Panc1 (cell line): Measurements from ENCODE around the gene MTMR8. TPM values are rescaled to one million over a fixed set of nuclear protein-coding genes. Genes with fewer than 3 reads are reported as not detected.

Experiments used
- ATAC-seq: fragments of 200-7000 bp; cut with Tn5 transposase; 2 replicates; pipeline ENCODE4 v1.9.1; 2020; ENCODE audit warnings: mild to moderate bottlenecking, moderate library complexity
- BruUV-seq: library from RNA; stranded (reverse); fragments of 400-500 nt; replicated peaks from 2 replicates; lab custom pipeline; 2021; lab: Mats Ljungman, UMichigan
- CTCF ChIA-PET: fragments of 300-600 bp; sonication (Branson Sonifier 250); formaldehyde crosslinking; loops from one replicate; lab custom pipeline; 2022; ENCODE audit warnings: antibody characterized with exemption; lab: Charles Lee
- POLR2A ChIA-PET: fragments of 300-600 bp; sonication (Branson Sonifier 250); formaldehyde crosslinking; loops from one replicate; lab custom pipeline; 2022; ENCODE audit warnings: antibody characterized with exemption; lab: Charles Lee
- DNase-seq: peaks from one replicate; pipeline ENCODE4 v3.0.0-alpha.2; 2010; ENCODE audit warnings: low read depth, low spot score
- H3K27ac ChIP-seq: 2 replicates; pipeline ENCODE4 v1.5.1; 2011; ENCODE audit warnings: mild to moderate bottlenecking, low read length, inconsistent platforms
- H3K27me3 ChIP-seq: fragments of 200-500 bp; sonication (Bioruptor generic); 2 replicates; pipeline ENCODE4 v1.6.0; 2014; ENCODE audit warnings: low read length, inconsistent platforms; ENCODE audit not compliant: control insufficient read depth, insufficient read depth
- H3K36me3 ChIP-seq: fragments of 200-500 bp; sonication (Bioruptor generic); 2 replicates; pipeline ENCODE4 v1.5.1; 2014; ENCODE audit warnings: inconsistent platforms, mild to moderate bottlenecking, low read length, moderate library complexity; ENCODE audit not compliant: control insufficient read depth, insufficient read depth
- H3K4me1 ChIP-seq: 2 replicates; pipeline ENCODE4 v1.5.1; 2011; ENCODE audit warnings: inconsistent platforms, mild to moderate bottlenecking, low read length, moderate library complexity; ENCODE audit not compliant: control insufficient read depth, insufficient read depth
- H3K4me3 ChIP-seq, 2 experiments: 2 replicates each; pipeline ENCODE4 v1.5.1; 2011 to 2012; ENCODE audit warnings: low read depth in 2 of 2, low read length in 2 of 2, mild to moderate bottlenecking in 2 of 2, inconsistent platforms in 1 of 2, moderate library complexity in 1 of 2
- H3K9me3 ChIP-seq: fragments of 200-500 bp; sonication (Bioruptor generic); 2 replicates; pipeline ENCODE4 v1.5.1; 2014; ENCODE audit warnings: low read depth, mild to moderate bottlenecking, inconsistent platforms, low read length, moderate library complexity; ENCODE audit not compliant: control insufficient read depth, insufficient read depth
- CTCF ChIP-seq: fragments of 450-650 bp; IDR thresholded peaks from 2 replicates; pipeline ENCODE4 v1.5.1; 2017; ENCODE audit warnings: mild to moderate bottlenecking
- POLR2AphosphoS5 ChIP-seq: IDR thresholded peaks from 2 replicates; pipeline ENCODE4 v1.6.1; 2012; ENCODE audit warnings: mild to moderate bottlenecking, low read depth, low read length, moderate library complexity
- REST ChIP-seq, 2 experiments: IDR thresholded peaks; 2 replicates each; pipeline ENCODE4 v1.6.1; 2011 to 2012; ENCODE audit warnings: low read depth in 2 of 2, control low read depth in 1 of 2, low read length in 1 of 2, mild to moderate bottlenecking in 1 of 2, moderate library complexity in 1 of 2; ENCODE audit not compliant: insufficient read depth in 1 of 2
- SIN3A ChIP-seq: IDR thresholded peaks from 2 replicates; pipeline ENCODE4 v1.6.1; 2012; ENCODE audit warnings: low read depth, mild to moderate bottlenecking, low read length, moderate library complexity, borderline replicate concordance; ENCODE audit not compliant: insufficient read depth
- TCF7L2 ChIP-seq: IDR thresholded peaks from 2 replicates; pipeline ENCODE4 v1.6.1; 2011; ENCODE audit warnings: mild to moderate bottlenecking, low read depth, low read length, inconsistent platforms
- in situ Hi-C: cut with HindIII; loops from 2 replicates; pipeline ENCODE4 v1.10.0; 2016; ENCODE audit warnings: low sequenced_read_pairs, low pct_unique_long_range_greater_than_20kb
- intact Hi-C: fragments of 100-400 bp; cut with micrococcal nuclease; formaldehyde crosslinking; loops from one replicate; pipeline ENCODE4 v1.10.0; 2022; ENCODE audit not compliant: unreplicated experiment
- total RNA-seq: library from RNA; stranded (reverse); gene quantifications from one replicate; pipeline ENCODE4 v1.2.1, GENCODE V29; 2021; ENCODE audit not compliant: unreplicated experiment

The MTMR8 gene
- total RNA-seq, 1 experiment from 2014 or later: 1.3 TPM

- Histone ChIP-seq H3K27ac (no peak overlapping the region), H3K36me3 (no peaks in the 10 kb centered on the region), H3K4me3 (no peak overlapping the region), H3K4me1 (no peaks in the 10 kb centered on the region), H3K27me3 (no peaks in the 10 kb centered on the region), H3K9me3 (no peaks in the 10 kb centered on the region)
- BruUV-seq: no TSS peak
- intact Hi-C loops: no loop called here
- ChIA-PET POLR2A (no interaction called here), CTCF (no interaction called here)
- DNase-seq (no peak), ATAC-seq (no peak)
- in situ Hi-C loops: no loop called here
- TF ChIP-seq SIN3A: no peak
- TF ChIP-seq POLR2AphosphoS5: no peak
- TF ChIP-seq REST (IDR thresholded peaks at IDR 0.05; ENCODE audit: insufficient read depth in 1 of 2, low read depth in 2 of 2, low read length in 1 of 2): no peak
- no peak for TF ChIP-seq TCF7L2
- TF ChIP-seq CTCF: no peak
Measured at GRCh38 chrX:64437665-64438064, 42.4 kb upstream of the MTMR8 start.

GRCh38 chrX:64437218-64437617, 42.0 kb upstream of the MTMR8 start:
- Histone ChIP-seq H3K36me3 (no peaks in the 10 kb centered on the region), H3K4me1 (no peaks in the 10 kb centered on the region), H3K4me3 (no peak overlapping the region), H3K27me3 (no peaks in the 10 kb centered on the region), H3K9me3 (no peaks in the 10 kb centered on the region), H3K27ac (no peak overlapping the region)
- in situ Hi-C loops (no loop called here), intact Hi-C loops (no loop called here)
- CTCF ChIA-PET: no interaction called here
- no TSS peak for BruUV-seq
- no peak for DNase-seq
- POLR2A ChIA-PET: no interaction called here
- ATAC-seq: no peak
- TF ChIP-seq SIN3A: no peak
- no peak for TF ChIP-seq CTCF
- TF ChIP-seq TCF7L2: no peak
- no peak for TF ChIP-seq POLR2AphosphoS5
- TF ChIP-seq REST (IDR thresholded peaks at IDR 0.05; ENCODE audit: insufficient read depth in 1 of 2, low read depth in 2 of 2, low read length in 1 of 2): no peak
